ENCODE results near the gene P4HB. TPM values are rescaled to one million over a fixed set of nuclear protein-coding genes. Genes with fewer than 3 reads are reported as not detected.
A peak's percentile ranks its signal among the peaks of the same experiment; 100 is the strongest.

Gene P4HB
- 100 to 1,000 TPM; 382 to 460 TPM for total RNA-seq

GRCh38 chr17:81859906-81860755 lies at the start of gene P4HB:
Gene P4HB, minus strand, starts transcription at chr17:81860535. Its CDS starts 64 bp downstream, at chr17:81860471.
- no peak for ATAC-seq
- H3K9me3 Mint-ChIP-seq, result no peaks in the 10 kb centered on the region
- H3K27ac Mint-ChIP-seq, result peak within 1 kb of the TSS; percentile 96 to 98
- DNase-seq (ENCODE audit: low spot score in 2 of 2), result peak in 1 of 2 donors; percentile 95
- peaks cover 28 to 48% of the 10 kb centered on the region in 2 donors for H3K36me3 Mint-ChIP-seq

- ATAC-seq, result no peak
- Mint-ChIP-seq H3K27ac (no peak overlapping the region), H3K36me3 (no peaks in the 10 kb centered on the region), H3K9me3 (no peaks in the 10 kb centered on the region)
- DNase-seq (ENCODE audit: low spot score in 2 of 2), result no peak
Observed at GRCh38 chr17:81909231-81909630, 48.9 kb upstream of the P4HB start.

GRCh38 chr17:81908793-81909192 lies 48.5 kb upstream of the P4HB start:
- ATAC-seq (no peak), DNase-seq (ENCODE audit: low spot score in 2 of 2) (no peak)
- H3K27ac Mint-ChIP-seq, result no peak overlapping the region
- no peaks in the 10 kb centered on the region for H3K9me3 Mint-ChIP-seq
- H3K36me3 Mint-ChIP-seq, result no peaks in the 10 kb centered on the region

GRCh38 chr17:81907219-81908145 lies 47.1 kb upstream of the P4HB start:
- ATAC-seq (no peak), DNase-seq (ENCODE audit: low spot score in 2 of 2) (no peak)
- Mint-ChIP-seq H3K9me3 (no peaks in the 10 kb centered on the region), H3K36me3 (no peaks in the 10 kb centered on the region), H3K27ac (no peak overlapping the region)

GRCh38 chr17:81906476-81907218 lies 46.3 kb upstream of the P4HB start:
- ATAC-seq (no peak), DNase-seq (ENCODE audit: low spot score in 2 of 2) (no peak)
- no peak overlapping the region for H3K27ac Mint-ChIP-seq
- no peaks in the 10 kb centered on the region for H3K9me3 Mint-ChIP-seq
- H3K36me3 Mint-ChIP-seq, result no peaks in the 10 kb centered on the region

- DNase-seq (ENCODE audit: low spot score in 2 of 2) (no peak), ATAC-seq (no peak)
- Mint-ChIP-seq H3K9me3 (no peaks in the 10 kb centered on the region), H3K27ac (no peak overlapping the region), H3K36me3 (peaks cover 0 to 3% of the 10 kb centered on the region in 2 donors)
Observed at GRCh38 chr17:81905993-81906392, 45.7 kb upstream of the P4HB start.

- peaks cover 4 to 8% of the 10 kb centered on the region in 2 donors for H3K36me3 Mint-ChIP-seq
- H3K27ac Mint-ChIP-seq, result no peak overlapping the region
- DNase-seq (ENCODE audit: low spot score in 2 of 2) (no peak), ATAC-seq (no peak)
- no peaks in the 10 kb centered on the region for H3K9me3 Mint-ChIP-seq
Observed at GRCh38 chr17:81905424-81905875, 45.1 kb upstream of the P4HB start.

- H3K36me3 Mint-ChIP-seq, result peaks cover 11 to 14% of the 10 kb centered on the region in 2 donors
- no peaks in the 10 kb centered on the region for H3K9me3 Mint-ChIP-seq
- no peak overlapping the region for H3K27ac Mint-ChIP-seq
- DNase-seq (ENCODE audit: low spot score in 2 of 2) (no peak), ATAC-seq (no peak)
Observed at GRCh38 chr17:81904600-81905423, 44.5 kb upstream of the P4HB start.

GRCh38 chr17:81903896-81904599 lies 43.7 kb upstream of the P4HB start:
- DNase-seq (ENCODE audit: low spot score in 2 of 2), result no peak
- Mint-ChIP-seq H3K36me3 (peaks cover 12 to 14% of the 10 kb centered on the region in 2 donors), H3K9me3 (no peaks in the 10 kb centered on the region), H3K27ac (no peak overlapping the region)
- no peak for ATAC-seq

- Mint-ChIP-seq H3K27ac (no peak overlapping the region), H3K9me3 (no peaks in the 10 kb centered on the region), H3K36me3 (peaks cover 12 to 14% of the 10 kb centered on the region in 2 donors)
- ATAC-seq (no peak), DNase-seq (ENCODE audit: low spot score in 2 of 2) (no peak)
Observed at GRCh38 chr17:81903415-81903831, 43.1 kb upstream of the P4HB start.

- no peak for DNase-seq (ENCODE audit: low spot score in 2 of 2)
- Mint-ChIP-seq H3K9me3 (no peaks in the 10 kb centered on the region), H3K27ac (no peak overlapping the region), H3K36me3 (peaks cover 14 to 18% of the 10 kb centered on the region in 2 donors)
- ATAC-seq, result peak in 1 of 2 donors; percentile 34
Observed at GRCh38 chr17:81902653-81903414, 42.5 kb upstream of the P4HB start.

GRCh38 chr17:81902023-81902652 lies 41.8 kb upstream of the P4HB start, which contains the start of gene NPB:
Gene NPB, plus strand, starts transcription at chr17:81902238. Its CDS starts 40 bp downstream, at chr17:81902278.
- DNase-seq (ENCODE audit: low spot score in 2 of 2) (no peak), ATAC-seq (peak; percentile 43 to 50)
- Mint-ChIP-seq H3K27ac (no peak within 1 kb of the TSS), H3K9me3 (no peaks in the 10 kb centered on the region), H3K36me3 (peaks cover 14 to 18% of the 10 kb centered on the region in 2 donors)

- Mint-ChIP-seq H3K27ac (no peak overlapping the region), H3K9me3 (no peaks in the 10 kb centered on the region), H3K36me3 (peaks cover 14 to 18% of the 10 kb centered on the region in 2 donors)
- ATAC-seq (peak; percentile 25 to 26), DNase-seq (ENCODE audit: low spot score in 2 of 2) (no peak)
Observed at GRCh38 chr17:81901167-81902022, 41.1 kb upstream of the P4HB start.
